PC-3 (cell line): Measurements from ENCODE around the gene KMT2E. TPM values are rescaled to one million over a fixed set of nuclear protein-coding genes. Genes with fewer than 3 reads are reported as not detected.
A peak's percentile ranks its signal among the peaks of the same experiment; 100 is the strongest.

Experiments used
- ATAC-seq: fragments of 200-7000 bp; cut with Tn5 transposase; 2 replicates; pipeline ENCODE4 v1.9.1; 2020; ENCODE audit warnings: mild to moderate bottlenecking, moderate library complexity
- BruUV-seq: library from RNA; stranded (reverse); fragments of 400-500 nt; replicated peaks from 2 replicates; lab custom pipeline; 2021; lab: Mats Ljungman, UMichigan
- CTCF ChIA-PET: fragments of 300-600 bp; sonication (Branson Sonifier 250); formaldehyde crosslinking; loops from one replicate; lab custom pipeline; 2022; ENCODE audit warnings: antibody characterized with exemption; lab: Charles Lee
- POLR2A ChIA-PET: fragments of 300-600 bp; sonication (Branson Sonifier 250); formaldehyde crosslinking; loops from one replicate; lab custom pipeline; 2022; ENCODE audit warnings: antibody characterized with exemption; ENCODE audit not compliant: unreplicated experiment; lab: Charles Lee
- DNase-seq: peaks from one replicate; pipeline ENCODE4 v3.0.0-alpha.2; 2015
- H2AFZ ChIP-seq: fragments of 300-600 bp; sonication (generic); 2 replicates; pipeline ENCODE4 v1.6.0; 2016; ENCODE audit warnings: antibody characterized with exemption, low read length
- H3F3A ChIP-seq: fragments of 300-600 bp; sonication (generic); one replicate; pipeline ENCODE4 v1.6.0; 2017; ENCODE audit warnings: antibody characterized with exemption, low read length, control low read depth, mild to moderate bottlenecking; ENCODE audit not compliant: unreplicated experiment
- H3K27ac ChIP-seq: fragments of 300-600 bp; sonication (generic); 2 replicates; pipeline ENCODE4 v1.5.1; 2016; ENCODE audit warnings: mild to moderate bottlenecking, low read length
- H3K27me3 ChIP-seq: fragments of 300-600 bp; sonication (generic); 2 replicates; pipeline ENCODE4 v1.6.1; 2016; ENCODE audit warnings: low read length, mixed read lengths
- H3K36me3 ChIP-seq: fragments of 300-600 bp; sonication (generic); 2 replicates; pipeline ENCODE4 v1.6.1; 2016; ENCODE audit warnings: low read depth, mixed run types, low read length, mixed read lengths
- H3K4me1 ChIP-seq: fragments of 300-600 bp; sonication (generic); 2 replicates; pipeline ENCODE4 v1.5.1; 2016; ENCODE audit warnings: low read length; ENCODE audit not compliant: insufficient read depth
- H3K4me2 ChIP-seq: fragments of 300-600 bp; sonication (generic); 2 replicates; pipeline ENCODE4 v1.6.0; 2016; ENCODE audit warnings: low read length
- H3K4me3 ChIP-seq: fragments of 300-600 bp; sonication (generic); 2 replicates; pipeline ENCODE4 v1.5.1; 2016; ENCODE audit warnings: mild to moderate bottlenecking, low read length, mixed read lengths
- H3K79me2 ChIP-seq: fragments of 300-600 bp; sonication (generic); 2 replicates; pipeline ENCODE4 v1.6.1; 2017; ENCODE audit warnings: low read length, mixed read lengths
- H3K9ac ChIP-seq: fragments of 300-600 bp; sonication (generic); 2 replicates; pipeline ENCODE4 v1.6.0; 2016; ENCODE audit warnings: mild to moderate bottlenecking, low read length
- H3K9me2 ChIP-seq: fragments of 300-600 bp; sonication (generic); replicated peaks from 2 replicates; pipeline ENCODE4 v1.6.1; 2016; ENCODE audit warnings: mixed run types, low read length, mixed read lengths
- H3K9me3 ChIP-seq: fragments of 300-600 bp; sonication (generic); 2 replicates; pipeline ENCODE4 v1.6.1; 2016; ENCODE audit warnings: low read length, mixed read lengths
- H4K20me1 ChIP-seq: fragments of 300-600 bp; sonication (generic); 2 replicates; pipeline ENCODE4 v1.6.1; 2016; ENCODE audit warnings: low read length, mixed read lengths
- CTCF ChIP-seq: fragments of 300-600 bp; sonication (generic); conservative IDR thresholded peaks from 2 replicates; pipeline ENCODE4 v1.5.1; 2017; ENCODE audit warnings: antibody characterized with exemption, low read depth, mild to moderate bottlenecking, low read length
- EZH2 ChIP-seq: fragments of 300-600 bp; sonication (generic); IDR thresholded peaks from one replicate; pipeline ENCODE4 v1.6.1; 2017; ENCODE audit warnings: antibody characterized with exemption, mild to moderate bottlenecking, low read length; ENCODE audit not compliant: unreplicated experiment
- EZH2phosphoT487 ChIP-seq: fragments of 300-600 bp; sonication (generic); IDR thresholded peaks from 2 replicates; pipeline ENCODE4 v1.6.1; 2018; ENCODE audit warnings: mild to moderate bottlenecking, antibody characterized with exemption, low read length, borderline replicate concordance
- intact Hi-C: fragments of 100-400 bp; cut with micrococcal nuclease; formaldehyde crosslinking; loops from 2 replicates; pipeline ENCODE4 v1.9.0; 2023
- total RNA-seq: library from RNA; depleted of rRNA; stranded (reverse); fragments of >200 nt; gene quantifications from 2 replicates; pipeline ENCODE4 v1.2.3, GENCODE V29; 2014

KMT2E gene
- total RNA-seq, 1 experiment from 2014 or later = 21.8 TPM

GRCh38 chr7:105088456-105088855 is 74.5 kb downstream of the KMT2E start:
- H3K4me3 ChIP-seq = no peak overlapping the region
- H3K4me2 ChIP-seq = no peak overlapping the region
- BruUV-seq = no TSS peak
- H3K27ac ChIP-seq = no peak overlapping the region
- ChIA-PET POLR2A (no interaction called here), CTCF (no interaction called here)
- no peaks in the 10 kb centered on the region for H4K20me1 ChIP-seq
- H3K9me3 ChIP-seq = no peaks in the 10 kb centered on the region
- H3K27me3 ChIP-seq = no peaks in the 10 kb centered on the region
- peaks cover 26% of the 10 kb centered on the region for H3K36me3 ChIP-seq
- no peaks in the 10 kb centered on the region for H3K4me1 ChIP-seq
- TF ChIP-seq EZH2 = no peak
- no peak for TF ChIP-seq CTCF
- TF ChIP-seq EZH2phosphoT487 = no peak
- peaks cover 4% of the 10 kb centered on the region for H3F3A ChIP-seq
- DNase-seq (no peak), ATAC-seq (no peak)
- H3K79me2 ChIP-seq = no peaks in the 10 kb centered on the region
- H2AFZ ChIP-seq = no peak overlapping the region
- H3K9ac ChIP-seq = no peak overlapping the region
- intact Hi-C loops = no loop called here
- no peaks in the 10 kb centered on the region for H3K9me2 ChIP-seq

GRCh38 chr7:105094966-105095365 is 81.0 kb downstream of the KMT2E start:
- ChIA-PET CTCF (no interaction called here), POLR2A (no interaction called here)
- H3K4me1 ChIP-seq = peaks cover 48% of the 10 kb centered on the region
- DNase-seq (no peak), ATAC-seq (no peak)
- H3F3A ChIP-seq = peaks cover 19% of the 10 kb centered on the region
- H3K9ac ChIP-seq = no peak overlapping the region
- no peaks in the 10 kb centered on the region for H3K27me3 ChIP-seq
- TF ChIP-seq CTCF = no peak
- no peak for TF ChIP-seq EZH2
- TF ChIP-seq EZH2phosphoT487 = no peak
- peaks cover 13% of the 10 kb centered on the region for H3K36me3 ChIP-seq
- H2AFZ ChIP-seq = no peak overlapping the region
- intact Hi-C loops = loop anchor here (5.0 to 10.0 kb wide), 2 partner anchors 110 to 122 kb away; no protein-coding TSS in a partner anchor
- H3K79me2 ChIP-seq = no peaks in the 10 kb centered on the region
- H3K4me2 ChIP-seq = no peak overlapping the region
- BruUV-seq = no TSS peak
- H3K27ac ChIP-seq = no peak overlapping the region
- no peaks in the 10 kb centered on the region for H4K20me1 ChIP-seq
- no peaks in the 10 kb centered on the region for H3K9me3 ChIP-seq
- no peak overlapping the region for H3K4me3 ChIP-seq
- H3K9me2 ChIP-seq = no peaks in the 10 kb centered on the region

- peaks cover 12% of the 10 kb centered on the region; the same call in 1 of the 2 replicates for H3K36me3 ChIP-seq
- no peaks in the 10 kb centered on the region for H4K20me1 ChIP-seq
- H3K79me2 ChIP-seq = no peaks in the 10 kb centered on the region
- peak overlapping the region; percentile 53 for H3K27ac ChIP-seq
- no peak overlapping the region for H2AFZ ChIP-seq
- DNase-seq = peak; percentile 72
- no peak for ATAC-seq
- ChIA-PET POLR2A (no interaction called here), CTCF (no interaction called here)
- H3K9ac ChIP-seq = no peak overlapping the region
- H3K9me3 ChIP-seq = no peaks in the 10 kb centered on the region
- peaks cover 52% of the 10 kb centered on the region for H3K4me1 ChIP-seq
- no peak for TF ChIP-seq EZH2phosphoT487
- TF ChIP-seq EZH2 = no peak
- no peak for TF ChIP-seq CTCF
- no TSS peak for BruUV-seq
- no peaks in the 10 kb centered on the region for H3K27me3 ChIP-seq
- peak overlapping the region; percentile 68 for H3K4me2 ChIP-seq
- peaks cover 15% of the 10 kb centered on the region for H3F3A ChIP-seq
- no peaks in the 10 kb centered on the region for H3K9me2 ChIP-seq
- intact Hi-C loops = loop anchor here (2.0 to 10.0 kb wide), 3 partner anchors 82 to 121 kb away; partner anchors contain the start of gene KMT2E
- no peak overlapping the region for H3K4me3 ChIP-seq
Observed at GRCh38 chr7:105096306-105096705, 82.3 kb downstream of the KMT2E start.
